Measurements from ENCODE around the gene CCDC78.
"Not testable (repeated sequence)": the region's sequence is repeated elsewhere in the genome, so short reads cannot be mapped to it uniquely, and the experiment has no call there.

The CCDC78 gene

DNA sequence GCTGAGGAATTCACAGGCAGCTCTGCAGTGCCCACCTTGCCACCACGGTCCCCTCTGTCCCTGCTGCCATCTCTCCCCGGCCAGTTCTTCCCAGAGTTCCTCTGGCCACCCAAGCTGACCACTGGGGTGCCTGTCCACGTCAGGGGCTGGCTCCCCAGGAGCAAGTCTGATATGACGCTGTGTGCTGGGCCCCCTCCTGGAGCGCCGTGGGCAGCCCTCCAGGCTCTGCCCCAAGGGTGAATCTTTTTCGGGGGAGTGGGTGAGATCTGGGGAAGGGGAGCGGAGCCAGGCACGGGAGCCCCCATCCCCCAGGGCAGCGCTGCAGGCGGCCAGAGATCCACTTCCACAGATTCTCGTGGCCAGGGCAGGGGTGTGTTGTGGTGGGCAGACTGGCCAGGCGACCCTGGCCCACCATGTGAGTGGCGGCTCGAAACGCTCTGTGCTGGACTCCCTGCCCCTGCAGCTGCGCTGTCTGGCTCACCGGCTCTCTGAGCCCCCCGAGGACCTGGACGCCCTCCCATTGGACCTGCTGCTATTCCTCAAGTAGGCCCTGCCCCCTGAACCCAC lies 38.0 kb upstream of the CCDC78 start:
- no peaks in the 10 kb centered on the region for H3K36me3 Mint-ChIP-seq (ENCODE audit: low read depth)
- no peaks in the 10 kb centered on the region for H3K27me3 Mint-ChIP-seq
- H3K4me3 Mint-ChIP-seq: no peak overlapping the region
- no peaks in the 10 kb centered on the region for H3K9me3 Mint-ChIP-seq
- H3K27ac Mint-ChIP-seq: no peak overlapping the region
- no peaks in the 10 kb centered on the region for H3K4me1 Mint-ChIP-seq (ENCODE audit: low read depth)

DNA sequence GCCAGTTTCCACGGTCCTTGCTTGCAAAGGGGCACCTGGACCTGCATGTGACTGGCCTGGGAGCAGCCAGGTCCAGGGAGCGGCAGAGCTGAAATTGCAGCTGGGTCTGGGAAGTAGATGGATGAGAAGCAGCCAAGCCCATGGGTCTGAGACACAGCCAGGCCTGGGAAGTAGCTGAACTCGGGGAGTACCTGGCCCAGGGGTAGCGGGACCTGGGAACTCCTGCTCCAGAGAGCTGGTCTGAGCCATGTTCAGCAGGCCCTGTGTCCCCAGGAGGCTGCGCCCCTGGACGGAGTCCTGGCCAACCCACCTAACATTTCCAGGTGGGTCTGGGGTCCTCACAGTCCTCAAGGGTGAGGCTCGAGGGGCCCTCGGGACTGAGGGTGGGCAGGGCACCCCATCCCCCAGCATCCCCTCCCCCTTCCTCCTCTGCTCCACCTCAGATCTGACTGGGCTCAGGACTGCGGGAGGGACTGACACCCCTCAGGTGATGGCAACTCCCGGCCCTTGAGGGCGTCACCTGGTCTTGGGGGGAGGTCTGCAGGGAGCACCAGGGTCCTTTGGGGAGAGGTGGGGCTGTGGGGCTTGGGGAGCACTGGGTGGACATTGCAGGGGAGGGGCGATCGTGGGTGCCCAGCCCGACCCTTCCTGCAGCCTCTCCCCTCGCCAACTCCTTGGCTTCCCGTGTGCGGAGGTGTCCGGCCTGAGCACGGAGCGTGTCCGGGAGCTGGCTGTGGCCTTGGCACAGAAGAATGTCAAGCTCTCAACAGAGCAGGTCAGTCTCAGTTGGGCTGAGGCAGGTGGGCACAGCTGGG lies 37.3 kb upstream of the CCDC78 start:
- Mint-ChIP-seq H3K27ac (no peak overlapping the region), H3K4me3 (no peak overlapping the region), H3K36me3 (ENCODE audit: low read depth) (no peaks in the 10 kb centered on the region), H3K27me3 (no peaks in the 10 kb centered on the region), H3K4me1 (ENCODE audit: low read depth) (no peaks in the 10 kb centered on the region), H3K9me3 (no peaks in the 10 kb centered on the region)

DNA sequence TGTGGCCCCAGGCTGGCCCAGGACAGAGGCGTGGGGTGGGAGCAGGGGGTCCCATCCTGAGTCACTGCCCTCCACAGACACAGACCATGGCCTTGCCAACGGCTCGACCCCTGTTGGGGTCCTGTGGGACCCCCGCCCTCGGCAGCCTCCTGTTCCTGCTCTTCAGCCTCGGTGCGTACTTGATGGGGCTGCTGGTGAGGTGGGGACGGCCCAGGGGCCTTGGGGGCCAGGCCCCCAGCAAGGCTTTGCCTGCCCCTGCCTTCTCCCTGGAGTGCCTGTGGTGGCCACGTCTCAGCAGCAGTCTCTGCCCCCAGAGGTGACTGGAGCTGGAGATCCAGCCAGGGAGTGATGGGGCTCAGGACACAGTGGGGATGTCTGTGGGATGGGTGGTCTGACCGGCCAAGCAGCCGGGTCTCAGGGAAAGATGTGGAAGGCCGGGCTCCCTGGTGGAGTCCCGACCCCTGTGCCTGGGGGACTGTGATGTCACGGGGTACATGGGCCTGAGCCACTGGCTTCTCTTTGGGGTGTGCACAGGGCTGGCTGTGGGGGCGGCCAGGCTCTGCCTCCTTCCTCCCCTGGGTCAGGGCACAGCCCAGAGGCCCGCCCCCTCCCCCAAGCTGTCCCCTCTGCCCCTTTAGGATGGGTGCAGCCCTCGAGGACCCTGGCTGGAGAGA lies 36.5 kb upstream of the CCDC78 start:
- no peak overlapping the region for H3K27ac Mint-ChIP-seq
- no peaks in the 10 kb centered on the region for H3K4me1 Mint-ChIP-seq (ENCODE audit: low read depth)
- no peaks in the 10 kb centered on the region for H3K36me3 Mint-ChIP-seq (ENCODE audit: low read depth)
- H3K27me3 Mint-ChIP-seq: peaks cover 2% of the 10 kb centered on the region
- H3K4me3 Mint-ChIP-seq: no peak overlapping the region
- H3K9me3 Mint-ChIP-seq: no peaks in the 10 kb centered on the region

DNA sequence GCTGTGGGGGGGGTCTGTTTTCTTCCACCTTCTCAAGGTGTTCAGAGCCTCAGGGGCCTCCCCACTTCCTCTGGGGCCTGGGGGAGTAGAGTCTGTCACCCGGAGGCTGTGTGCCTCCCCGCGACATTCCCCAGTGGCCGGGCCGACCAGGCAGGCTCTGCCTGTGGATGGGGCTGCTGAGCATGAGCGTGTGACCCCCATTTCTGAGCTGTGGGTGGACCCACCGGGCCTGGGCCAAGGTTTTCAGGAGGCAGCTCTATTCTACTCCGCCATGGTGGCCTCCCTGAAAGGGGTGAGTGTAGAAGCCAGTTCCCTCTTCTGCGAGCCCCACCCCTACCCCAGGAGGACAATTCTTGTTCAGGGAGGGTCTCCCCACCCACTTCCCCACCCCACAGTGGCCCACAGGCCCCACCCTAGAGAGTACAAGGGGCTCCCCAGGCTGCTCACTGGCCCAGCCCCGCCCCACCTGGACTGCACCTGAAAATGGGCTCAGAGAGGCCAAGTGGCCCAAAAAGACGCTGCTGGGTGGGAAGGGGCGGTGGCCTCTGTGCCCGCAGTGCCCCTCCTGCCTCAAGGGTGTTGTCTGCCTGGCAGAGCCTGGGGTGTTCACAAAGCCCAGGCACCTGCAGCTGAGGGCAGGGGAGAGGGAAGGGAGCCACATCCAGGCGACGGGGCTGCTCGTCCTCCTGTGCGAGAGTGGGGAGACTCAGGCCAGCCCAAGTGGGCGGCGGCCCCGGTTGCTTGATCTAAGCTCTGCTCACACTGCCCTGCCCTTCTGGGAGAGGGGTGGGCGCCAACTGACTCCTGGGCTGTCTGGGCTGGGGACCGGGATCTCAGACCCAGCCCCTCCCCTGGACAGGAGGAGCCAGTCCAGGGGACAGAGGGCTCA lies 35.6 kb upstream of the CCDC78 start:
- Mint-ChIP-seq H3K27ac (no peak overlapping the region), H3K4me3 (no peak overlapping the region), H3K27me3 (peaks cover 5% of the 10 kb centered on the region), H3K36me3 (ENCODE audit: low read depth) (no peaks in the 10 kb centered on the region), H3K9me3 (no peaks in the 10 kb centered on the region), H3K4me1 (ENCODE audit: low read depth) (no peaks in the 10 kb centered on the region)

DNA sequence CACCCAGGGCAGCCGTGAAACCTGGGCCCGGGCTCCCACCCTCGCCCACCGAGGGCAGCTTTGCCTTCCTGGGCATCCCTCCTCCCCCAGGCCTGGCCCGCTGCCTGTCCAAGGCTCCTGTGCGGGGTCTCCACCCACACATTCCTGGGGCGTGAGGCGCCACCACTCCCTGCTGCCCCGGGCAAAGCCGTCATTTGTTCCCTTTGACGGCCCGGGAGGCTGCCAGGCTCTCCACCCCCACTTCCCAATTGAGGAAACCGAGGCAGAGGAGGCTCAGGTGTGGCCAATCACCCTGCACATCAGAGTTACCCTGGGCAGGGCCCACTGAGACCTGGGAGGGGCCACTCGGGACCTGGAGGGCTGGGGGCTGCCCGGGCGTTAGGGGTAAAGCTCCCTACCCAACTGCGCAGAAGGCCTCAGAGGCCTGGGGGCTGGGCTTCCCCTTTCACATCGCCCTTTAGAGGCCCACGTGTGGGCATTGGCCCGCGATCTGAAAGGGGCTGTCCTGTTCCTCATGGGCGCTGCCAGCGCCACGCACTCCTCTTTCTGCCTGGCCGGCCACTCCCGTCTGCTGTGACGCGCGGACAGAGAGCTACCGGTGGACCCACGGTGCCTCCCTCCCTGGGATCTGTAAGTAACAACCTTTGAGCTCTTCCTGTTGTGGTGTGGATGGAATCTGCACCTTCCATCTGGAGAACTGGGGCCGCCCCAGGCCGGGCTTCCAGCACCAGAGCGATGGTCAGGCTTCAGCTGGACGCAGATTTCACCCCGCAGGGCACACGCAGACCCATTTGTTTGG lies 34.5 kb upstream of the CCDC78 start, which contains the start of gene MSLN:
Gene MSLN (plus strand): TSS at position 190 of the 799 bp plus-strand sequence. CDS start 1,947 bp downstream, outside the sequence.
- no peaks in the 10 kb centered on the region for H3K9me3 Mint-ChIP-seq
- H3K4me1 Mint-ChIP-seq (ENCODE audit: low read depth): no peaks in the 10 kb centered on the region
- H3K36me3 Mint-ChIP-seq (ENCODE audit: low read depth): no peaks in the 10 kb centered on the region
- H3K27me3 Mint-ChIP-seq: peaks cover 5% of the 10 kb centered on the region
- no peak within 1 kb of the TSS for H3K27ac Mint-ChIP-seq
- H3K4me3 Mint-ChIP-seq: no peak within 1 kb of the TSS

DNA sequence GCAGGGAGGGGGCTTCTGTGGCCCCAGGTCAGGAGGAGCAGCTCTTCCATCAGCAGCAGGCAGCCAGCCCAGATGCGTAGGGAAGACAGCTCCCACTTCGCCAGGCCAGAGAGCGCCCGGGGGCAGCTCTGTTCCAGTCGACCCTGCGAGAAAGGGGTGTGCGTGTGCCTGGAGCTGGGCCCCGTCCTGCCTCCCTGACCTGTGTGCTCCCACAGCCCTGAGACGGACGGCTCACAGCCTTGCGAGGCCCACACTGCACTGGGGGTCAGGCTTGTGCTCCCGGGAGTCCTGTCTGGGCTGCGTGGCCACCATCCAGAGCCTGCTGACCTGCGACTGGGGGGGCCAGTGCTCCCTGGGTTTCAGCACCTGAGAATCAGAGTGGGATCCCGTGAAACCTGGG lies 33.8 kb upstream of the CCDC78 start:
- Mint-ChIP-seq H3K27ac (no peak overlapping the region), H3K4me3 (no peak overlapping the region), H3K27me3 (peaks cover 5% of the 10 kb centered on the region), H3K9me3 (no peaks in the 10 kb centered on the region), H3K4me1 (ENCODE audit: low read depth) (no peaks in the 10 kb centered on the region), H3K36me3 (ENCODE audit: low read depth) (no peaks in the 10 kb centered on the region)

DNA sequence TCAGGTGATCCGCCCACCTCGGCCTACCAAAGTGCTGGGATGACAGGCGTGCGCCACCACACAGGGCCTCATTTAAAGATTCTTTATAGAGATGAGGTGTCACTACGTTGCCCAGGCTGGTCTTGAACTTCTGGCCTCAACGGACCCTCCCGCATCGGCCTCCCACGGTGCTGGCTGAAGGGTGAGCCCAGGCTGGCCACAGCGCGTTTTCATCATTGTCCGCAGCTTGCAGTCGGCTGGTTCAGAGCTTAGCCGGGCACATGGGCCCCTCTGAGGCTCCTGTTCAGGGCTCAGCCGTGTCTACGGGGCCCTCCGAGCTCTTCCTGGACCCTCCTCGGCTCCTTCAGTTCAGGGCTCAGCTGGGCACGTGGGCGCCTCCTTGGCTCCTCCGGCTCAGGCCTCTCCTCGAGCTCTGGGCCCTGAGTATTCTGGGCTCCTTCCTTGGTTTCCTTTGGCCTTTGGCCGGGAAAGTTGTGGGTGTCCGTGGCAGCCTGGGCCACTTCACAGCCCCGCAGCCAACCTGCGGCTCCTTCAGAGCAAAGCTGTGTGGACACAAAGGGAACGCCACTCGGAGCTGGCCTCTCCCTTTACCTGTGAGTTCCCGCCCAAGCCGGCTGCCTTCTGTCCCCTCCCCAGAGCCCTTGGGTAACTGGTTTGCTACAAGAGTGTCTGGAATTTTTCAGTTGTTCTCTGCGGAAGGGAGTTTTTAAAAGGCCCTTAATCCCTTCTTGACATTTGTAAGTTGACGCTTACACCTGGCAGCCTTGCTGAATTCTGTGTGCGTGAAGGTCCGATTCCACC lies 33.1 kb upstream of the CCDC78 start:
- Mint-ChIP-seq H3K9me3 (no peaks in the 10 kb centered on the region), H3K4me1 (ENCODE audit: low read depth) (no peaks in the 10 kb centered on the region), H3K4me3 (no peak overlapping the region), H3K36me3 (ENCODE audit: low read depth) (no peaks in the 10 kb centered on the region), H3K27me3 (peaks cover 5% of the 10 kb centered on the region), H3K27ac (no peak overlapping the region)

DNA sequence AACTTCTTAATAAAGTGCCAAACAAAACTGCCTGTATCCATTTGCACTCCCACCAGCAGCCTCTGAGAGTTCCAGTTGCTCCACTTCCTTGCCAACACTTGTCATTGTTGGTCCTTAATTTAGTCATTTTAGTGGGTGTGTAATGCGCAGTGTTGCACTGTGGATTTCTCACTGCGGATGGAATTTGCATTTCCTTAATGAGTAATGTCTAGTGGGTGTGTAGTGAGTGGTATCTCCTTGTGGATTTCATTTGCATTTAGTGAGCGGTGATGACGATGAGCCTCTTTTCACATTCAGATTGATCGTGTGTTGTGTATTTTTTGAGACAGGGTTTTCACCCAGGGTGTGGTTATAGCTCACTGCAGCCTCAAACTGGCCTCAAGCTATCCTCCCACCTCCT lies 30.2 kb upstream of the CCDC78 start:
- Mint-ChIP-seq H3K9me3 (no peaks in the 10 kb centered on the region), H3K27ac (no peak overlapping the region), H3K4me3 (no peak overlapping the region)

DNA sequence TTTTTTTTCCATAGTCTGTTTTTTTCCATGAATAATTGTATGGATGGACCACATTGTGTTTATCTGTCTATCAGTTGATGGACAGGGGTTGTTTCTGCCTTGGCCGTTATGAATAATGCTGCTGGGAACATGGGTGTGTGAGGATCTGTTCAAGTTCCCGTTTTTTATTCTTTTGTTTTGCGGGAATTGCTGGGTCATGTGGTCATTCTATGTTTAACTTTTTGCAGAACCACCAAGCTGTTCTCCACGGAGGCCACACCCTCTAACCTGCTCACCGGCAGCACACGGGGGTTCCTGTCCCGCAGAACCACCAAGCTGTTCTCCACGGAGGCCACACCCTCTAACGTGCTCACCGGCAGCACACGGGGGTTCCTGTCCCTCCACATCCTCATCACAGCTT lies 28.4 kb upstream of the CCDC78 start:
- Mint-ChIP-seq H3K27me3 (peaks cover 5% of the 10 kb centered on the region), H3K9me3 (no peaks in the 10 kb centered on the region), H3K27ac (no peak overlapping the region)

More for the DNA sequence above, 30.2 kb upstream of the CCDC78 start:
- Mint-ChIP-seq H3K36me3 (ENCODE audit: low read depth) (no peaks in the 10 kb centered on the region), H3K27me3 (peaks cover 5% of the 10 kb centered on the region), H3K4me1 (ENCODE audit: low read depth) (no peaks in the 10 kb centered on the region)

DNA sequence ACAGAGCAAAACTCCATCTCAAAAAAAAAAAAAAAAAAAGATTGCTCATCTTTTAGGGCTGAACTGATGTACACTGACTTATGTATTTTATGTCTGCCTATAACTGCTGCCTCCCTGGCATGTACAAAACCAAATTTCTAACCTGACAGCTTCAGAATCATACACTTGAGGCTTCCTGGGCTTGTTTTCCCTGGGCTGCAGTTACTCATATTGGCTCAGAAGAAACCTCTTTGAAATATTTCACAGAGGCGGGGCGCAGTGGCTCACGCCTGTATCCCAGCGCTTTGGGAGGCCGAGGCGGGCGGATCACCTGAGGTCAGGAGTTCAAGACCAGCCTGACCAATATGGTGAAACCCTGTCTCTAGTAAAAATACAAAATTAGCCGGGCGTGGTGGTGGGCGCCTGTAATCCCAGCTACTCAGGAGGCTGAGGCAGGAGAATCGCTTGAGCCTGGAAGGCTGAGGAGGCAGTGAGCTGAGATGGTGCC lies 27.9 kb upstream of the CCDC78 start:
- H3K4me1 Mint-ChIP-seq (ENCODE audit: low read depth); H3K9me3 Mint-ChIP-seq; H3K36me3 Mint-ChIP-seq (ENCODE audit: low read depth); H3K27me3 Mint-ChIP-seq; H3K4me3 Mint-ChIP-seq; H3K27ac Mint-ChIP-seq: not testable (repeated sequence)

More for the DNA sequence above, 28.4 kb upstream of the CCDC78 start:
- no peaks in the 10 kb centered on the region for H3K4me1 Mint-ChIP-seq (ENCODE audit: low read depth)
- H3K4me3 Mint-ChIP-seq: no peak overlapping the region
- H3K36me3 Mint-ChIP-seq (ENCODE audit: low read depth): no peaks in the 10 kb centered on the region

DNA sequence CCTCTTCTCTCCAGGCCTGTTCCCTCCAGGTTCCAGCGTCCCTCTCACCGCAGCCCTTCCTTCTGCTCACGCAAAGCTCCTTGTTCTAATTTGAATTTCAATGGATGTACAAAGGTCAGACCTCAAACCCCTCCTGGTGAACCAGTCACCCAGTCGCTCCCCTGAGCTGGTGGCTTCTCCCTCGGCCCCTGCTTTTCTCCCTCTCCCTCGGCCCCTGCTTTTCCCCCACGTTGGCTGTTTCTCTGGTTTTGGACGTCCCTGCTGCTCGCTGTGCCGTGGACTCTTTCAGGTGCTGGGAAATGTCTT lies 25.7 kb upstream of the CCDC78 start:
- Mint-ChIP-seq H3K27me3 (no peaks in the 10 kb centered on the region), H3K4me1 (ENCODE audit: low read depth) (no peaks in the 10 kb centered on the region), H3K4me3 (no peak overlapping the region), H3K9me3 (no peaks in the 10 kb centered on the region), H3K36me3 (ENCODE audit: low read depth) (no peaks in the 10 kb centered on the region), H3K27ac (no peak overlapping the region)

DNA sequence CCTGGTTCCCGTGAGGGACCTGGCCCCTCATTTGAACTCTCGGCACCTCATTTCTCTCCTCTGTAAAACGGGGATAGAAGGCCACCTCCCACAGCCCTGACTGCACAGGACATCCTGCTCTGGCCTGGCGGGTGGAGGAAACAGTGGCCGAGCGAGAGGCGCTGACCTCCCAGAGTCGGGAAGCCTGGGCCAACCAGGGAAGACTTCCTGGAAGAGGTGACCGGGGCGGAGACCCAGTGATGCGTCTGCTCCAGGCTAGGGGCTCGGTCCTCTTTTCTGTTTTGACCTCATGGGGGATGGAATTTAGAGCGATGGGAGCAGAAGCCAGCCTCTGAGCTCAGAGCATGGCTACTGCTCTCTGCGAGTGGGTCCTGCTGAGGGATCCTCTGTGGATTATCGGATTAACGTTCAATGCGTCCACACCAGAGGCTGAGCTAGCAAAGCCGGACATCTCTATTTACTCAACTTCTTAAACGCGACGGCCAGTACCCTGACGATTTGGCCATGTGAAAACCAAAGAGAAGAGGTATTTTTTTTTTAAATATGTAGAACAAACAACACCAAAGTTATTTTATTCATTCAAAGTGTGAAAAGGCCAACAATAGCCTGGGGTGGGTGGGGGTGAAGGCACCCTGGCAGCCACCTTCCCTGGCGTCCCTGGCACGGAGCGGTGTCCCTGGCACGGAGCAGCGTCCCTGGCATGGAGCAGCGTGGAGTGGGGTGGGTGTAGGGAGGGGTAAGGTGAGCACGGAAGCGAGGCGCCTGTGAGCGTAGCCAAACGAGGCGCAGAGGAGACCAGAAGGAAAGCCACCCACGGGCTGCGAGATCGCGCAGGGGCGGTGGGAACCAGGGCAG lies 25.1 kb upstream of the CCDC78 start:
- H3K9me3 Mint-ChIP-seq: no peaks in the 10 kb centered on the region
- H3K4me3 Mint-ChIP-seq: no peak overlapping the region
- no peak overlapping the region for H3K27ac Mint-ChIP-seq
- no peaks in the 10 kb centered on the region for H3K27me3 Mint-ChIP-seq
- H3K4me1 Mint-ChIP-seq (ENCODE audit: low read depth): no peaks in the 10 kb centered on the region
- no peaks in the 10 kb centered on the region for H3K36me3 Mint-ChIP-seq (ENCODE audit: low read depth)

DNA sequence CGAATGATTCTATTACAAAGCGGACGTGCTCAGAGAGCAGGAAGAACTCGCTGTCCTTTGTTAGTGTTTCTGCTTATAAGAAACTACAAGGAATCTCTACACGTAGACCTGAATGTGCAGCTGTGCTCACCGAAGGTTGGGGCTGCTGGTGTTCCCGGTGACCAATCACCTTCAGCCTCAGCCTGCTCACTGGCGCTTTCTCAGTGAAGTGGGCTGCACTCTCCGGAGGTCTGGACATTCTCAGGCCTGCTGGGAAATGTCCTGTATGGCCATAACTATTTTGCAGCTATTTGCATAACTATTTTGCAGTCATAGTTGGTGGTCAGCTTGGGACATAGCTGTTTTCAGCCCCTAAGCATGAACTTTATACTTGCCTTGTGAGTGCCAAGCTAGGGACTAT lies 24.2 kb upstream of the CCDC78 start:
- Mint-ChIP-seq H3K27ac (no peak overlapping the region), H3K27me3 (no peaks in the 10 kb centered on the region)

More for the DNA sequence above, 24.2 kb upstream of the CCDC78 start:
- Mint-ChIP-seq H3K4me1 (ENCODE audit: low read depth) (no peaks in the 10 kb centered on the region), H3K4me3 (no peak overlapping the region), H3K9me3 (no peaks in the 10 kb centered on the region), H3K36me3 (ENCODE audit: low read depth) (no peaks in the 10 kb centered on the region)

Data from stimulated activated naive CD8-positive, alpha-beta T cell treated with anti-CD3 and anti-CD28 coated beads, Interleukin-15, Interleukin-2, amounts not matched to agents 100 ng/mL and 50 ng/mL, for 24 hours (primary cell).